Measurements from ENCODE around the gene PRKACB. TPM values are rescaled to one million over a fixed set of nuclear protein-coding genes. Genes with fewer than 3 reads are reported as not detected.

The PRKACB gene
- total RNA-seq, 4 donors from 2014 or later = 4.4 to 12.3 (median 5.7) TPM

GRCh38 chr1:84247425-84248220, 103.6 kb downstream of the PRKACB start:
- H3K4me3 ChIP-seq (ENCODE audit: low read depth, poor library complexity, severe bottlenecking) = no peak overlapping the region
- intact Hi-C loops (cut with DNase I; ENCODE audit: low total_unique reads) = no loop called here
- 82 to 84% methylated on average over 11 of the region's 11 CpGs for WGBS, 2 donors
- no peak for DNase-seq (ENCODE audit: low spot score in 2 of 2)
- TF ChIP-seq POLR2A (IDR thresholded peaks at IDR 0.05) = no peak
- TF ChIP-seq CTCF (IDR thresholded peaks at IDR 0.05) = no peak

- TF ChIP-seq POLR2A (IDR thresholded peaks at IDR 0.05) = no peak
- 88 to 90% methylated on average over 2 of the region's 2 CpGs for WGBS, 2 donors
- DNase-seq (ENCODE audit: low spot score in 2 of 2) = no peak
- H3K4me3 ChIP-seq (ENCODE audit: low read depth, poor library complexity, severe bottlenecking) = no peak overlapping the region
- intact Hi-C loops (cut with DNase I; ENCODE audit: low total_unique reads) = no loop called here
These were observed 106.6 kb downstream of the PRKACB start for GRCh38 chr1:84250668-84251067.

- TF ChIP-seq POLR2A (IDR thresholded peaks at IDR 0.05) (no peak), CTCF (IDR thresholded peaks at IDR 0.05) (no peak)
- intact Hi-C loops (cut with DNase I; ENCODE audit: low total_unique reads) = no loop called here
- no peak for DNase-seq (ENCODE audit: low spot score in 2 of 2)
- 71 to 75% methylated on average over 2 of the region's 2 CpGs for WGBS, 2 donors
- no peak overlapping the region for H3K4me3 ChIP-seq (ENCODE audit: low read depth, poor library complexity, severe bottlenecking)
These were observed 109.0 kb downstream of the PRKACB start for GRCh38 chr1:84253036-84253435.

GRCh38 chr1:84253891-84254290, 109.8 kb downstream of the PRKACB start:
- 25 to 30% methylated on average over 4 of the region's 4 CpGs for WGBS, 2 donors
- intact Hi-C loops (cut with DNase I; ENCODE audit: low total_unique reads) = no loop called here

GRCh38 chr1:84254703-84255238, 110.7 kb downstream of the PRKACB start:
- 96 to 97% methylated on average over 2 of the region's 2 CpGs for WGBS, 2 donors
- intact Hi-C loops (cut with DNase I; ENCODE audit: low total_unique reads) = no loop called here
- TF ChIP-seq POLR2A (IDR thresholded peaks at IDR 0.05) = no peak
- no peak for TF ChIP-seq CTCF (IDR thresholded peaks at IDR 0.05)
- no peak overlapping the region for H3K4me3 ChIP-seq (ENCODE audit: low read depth, poor library complexity, severe bottlenecking)
- DNase-seq (ENCODE audit: low spot score in 2 of 2) = no peak

More at GRCh38 chr1:84253891-84254290, 109.8 kb downstream of the PRKACB start:
- DNase-seq (ENCODE audit: low spot score in 2 of 2) = no peak
- no peak overlapping the region for H3K4me3 ChIP-seq (ENCODE audit: low read depth, poor library complexity, severe bottlenecking)
- no peak for TF ChIP-seq POLR2A (IDR thresholded peaks at IDR 0.05)
- no peak for TF ChIP-seq CTCF (IDR thresholded peaks at IDR 0.05)

GRCh38 chr1:84255582-84255981, 111.5 kb downstream of the PRKACB start:
- TF ChIP-seq POLR2A (IDR thresholded peaks at IDR 0.05) (no peak), CTCF (IDR thresholded peaks at IDR 0.05) (no peak)
- no peak overlapping the region for H3K4me3 ChIP-seq (ENCODE audit: low read depth, poor library complexity, severe bottlenecking)
- intact Hi-C loops (cut with DNase I; ENCODE audit: low total_unique reads) = no loop called here
- DNase-seq (ENCODE audit: low spot score in 2 of 2) = no peak

Measured in lower leg skin (tissue), 4 donors.